K562 (cell line): ENCODE measurements around the gene NR2E1.

Experiments used
- CTCF ChIP-seq, 3 experiments: IDR thresholded peaks in 2 of 3; conservative IDR thresholded peaks in 1 of 3; 2 replicates each; pipeline ENCODE4 v1.5.1; 2011 to 2012; ENCODE audit warnings: low read length in 3 of 3, mild to moderate bottlenecking in 3 of 3, control low read depth in 2 of 3, improper control_type of control experiment in 1 of 3, inconsistent platforms in 1 of 3, low read depth in 1 of 3, mixed read lengths in 1 of 3, moderate library complexity in 1 of 3; ENCODE audit not compliant: insufficient read depth in 2 of 3
- HMGXB4 ChIP-seq: sonication (generic); formaldehyde crosslinking; IDR thresholded peaks from 2 replicates; pipeline ENCODE4 v1.8.1; 2023; ENCODE audit warnings: mild to moderate bottlenecking, missing genetic modification reagents
- IRF1 ChIP-seq: sonication (generic); formaldehyde crosslinking; IDR thresholded peaks from 2 replicates; pipeline ENCODE4 v1.8.0; 2022; ENCODE audit warnings: missing genetic modification reagents, mild to moderate bottlenecking, borderline replicate concordance
- JUN ChIP-seq, 2 experiments: sonication (generic) in 1 of 2; formaldehyde crosslinking in 1 of 2; IDR thresholded peaks; 2 replicates each; pipeline versions ENCODE4 v1.6.1 to v1.8.0; 2012 to 2022; ENCODE audit warnings: borderline replicate concordance in 2 of 2, mild to moderate bottlenecking in 2 of 2, improper control_type of control experiment in 1 of 2, low read depth in 1 of 2, low read length in 1 of 2, missing genetic modification reagents in 1 of 2
- RBFOX2 ChIP-seq: fragments of 200-400 bp; formaldehyde crosslinking; IDR thresholded peaks from 2 replicates; pipeline ENCODE4 v1.6.1; 2017; ENCODE audit warnings: low read depth, mild to moderate bottlenecking, low read length, moderate library complexity

- TF ChIP-seq JUN (IDR thresholded peaks at IDR 0.05; ENCODE audit: borderline replicate concordance, low read depth, low read length), result no peak
- no peak for TF ChIP-seq JUN (CRISPR knock-in tag; IDR thresholded peaks at IDR 0.05; ENCODE audit: borderline replicate concordance)
- TF ChIP-seq IRF1 (CRISPR knock-in tag), result no peak
- no peak for TF ChIP-seq HMGXB4
- TF ChIP-seq RBFOX2, result no peak
- TF ChIP-seq CTCF (IDR thresholded peaks at IDR 0.05 in 2 of 3, conservative IDR thresholded peaks at IDR 0.05 in 1 of 3; ENCODE audit: insufficient read depth in 2 of 3, low read depth in 1 of 3, low read length in 3 of 3), result no peak
These were observed 10.7 kb downstream of the NR2E1 start for GRCh38 chr6:108176281-108177089.
